C4-2B (cell line): Measurements from ENCODE around the gene GPHN.

Source experiments
- H3K27ac ChIP-seq: fragments of 450-650 bp; 2 replicates; pipeline ENCODE4 v1.5.1; 2017
- ZFX ChIP-seq: fragments of 450-650 bp; IDR thresholded peaks from 2 replicates; pipeline ENCODE4 v1.6.1; 2017
- TF ChIP-seq, protein P1 (sequence below): fragments of 450-650 bp; conservative IDR thresholded peaks from 2 replicates; pipeline ENCODE4 v1.5.1; 2017; ENCODE audit warnings: mild to moderate bottlenecking

GPHN gene

DNA sequence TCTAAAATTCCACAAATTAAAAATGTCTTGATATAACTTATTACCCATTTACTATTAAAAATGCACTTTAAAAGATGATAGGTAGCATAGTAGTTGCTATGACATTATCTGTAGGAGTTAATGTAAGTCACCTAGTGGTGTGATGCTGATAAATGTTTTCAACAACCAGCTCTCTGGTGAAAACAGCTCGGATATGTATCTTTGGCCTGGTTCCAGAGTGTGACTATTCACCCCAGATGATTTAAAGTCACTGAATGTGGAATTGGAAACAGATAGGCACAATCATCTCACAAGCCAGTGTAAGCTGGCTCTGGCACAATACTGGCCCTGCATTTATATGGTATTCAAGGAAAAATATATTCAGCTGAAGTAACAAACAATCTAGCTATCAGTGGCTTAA is 31.0 kb upstream of the GPHN start:
- H3K27ac ChIP-seq, result no peak overlapping the region
- no peak for TF ChIP-seq ZFX

DNA sequence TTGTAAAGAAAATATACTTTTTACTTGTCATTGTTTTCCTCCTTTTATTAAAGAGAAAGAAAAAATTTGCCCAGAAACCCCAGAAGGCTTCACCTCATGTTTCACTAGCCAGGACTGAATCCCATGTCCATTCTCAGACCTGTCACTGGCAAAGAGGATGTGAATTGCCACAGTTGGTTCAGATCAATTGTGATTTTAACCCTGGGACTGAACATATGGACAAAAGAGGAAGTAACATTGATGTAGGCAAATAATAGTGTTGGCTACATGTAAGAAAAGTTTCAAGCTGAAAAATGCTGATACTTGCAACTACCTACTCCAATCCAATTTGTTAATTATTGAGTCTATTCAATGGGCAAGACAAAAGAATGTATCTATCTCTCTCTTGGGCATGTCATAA is 30.4 kb upstream of the GPHN start:
- TF ChIP-seq, protein P1, sequence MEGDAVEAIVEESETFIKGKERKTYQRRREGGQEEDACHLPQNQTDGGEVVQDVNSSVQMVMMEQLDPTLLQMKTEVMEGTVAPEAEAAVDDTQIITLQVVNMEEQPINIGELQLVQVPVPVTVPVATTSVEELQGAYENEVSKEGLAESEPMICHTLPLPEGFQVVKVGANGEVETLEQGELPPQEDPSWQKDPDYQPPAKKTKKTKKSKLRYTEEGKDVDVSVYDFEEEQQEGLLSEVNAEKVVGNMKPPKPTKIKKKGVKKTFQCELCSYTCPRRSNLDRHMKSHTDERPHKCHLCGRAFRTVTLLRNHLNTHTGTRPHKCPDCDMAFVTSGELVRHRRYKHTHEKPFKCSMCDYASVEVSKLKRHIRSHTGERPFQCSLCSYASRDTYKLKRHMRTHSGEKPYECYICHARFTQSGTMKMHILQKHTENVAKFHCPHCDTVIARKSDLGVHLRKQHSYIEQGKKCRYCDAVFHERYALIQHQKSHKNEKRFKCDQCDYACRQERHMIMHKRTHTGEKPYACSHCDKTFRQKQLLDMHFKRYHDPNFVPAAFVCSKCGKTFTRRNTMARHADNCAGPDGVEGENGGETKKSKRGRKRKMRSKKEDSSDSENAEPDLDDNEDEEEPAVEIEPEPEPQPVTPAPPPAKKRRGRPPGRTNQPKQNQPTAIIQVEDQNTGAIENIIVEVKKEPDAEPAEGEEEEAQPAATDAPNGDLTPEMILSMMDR, result no peak
- TF ChIP-seq ZFX, result no peak
- no peak overlapping the region for H3K27ac ChIP-seq

DNA sequence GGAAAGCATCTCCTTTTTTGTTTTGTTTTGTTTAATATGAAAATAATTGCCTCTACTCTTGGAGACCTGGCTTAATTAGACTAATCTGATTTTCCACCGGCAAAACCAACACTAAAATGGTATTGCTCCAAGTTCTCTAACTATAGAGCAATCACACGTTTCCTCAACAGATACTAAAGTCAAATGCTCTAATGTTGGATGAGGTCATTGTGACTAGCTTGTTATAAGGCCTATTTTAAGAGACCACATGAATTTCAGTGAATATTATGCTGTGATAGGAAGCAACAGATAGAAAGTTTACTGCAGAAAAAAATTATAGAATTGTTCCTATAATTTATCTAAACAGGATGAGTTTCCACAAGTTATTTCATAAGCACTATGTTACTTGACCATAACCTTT is 25.1 kb upstream of the GPHN start:
- H3K27ac ChIP-seq, result no peak overlapping the region
- TF ChIP-seq ZFX, result no peak
- TF ChIP-seq, protein P1, result no peak

DNA sequence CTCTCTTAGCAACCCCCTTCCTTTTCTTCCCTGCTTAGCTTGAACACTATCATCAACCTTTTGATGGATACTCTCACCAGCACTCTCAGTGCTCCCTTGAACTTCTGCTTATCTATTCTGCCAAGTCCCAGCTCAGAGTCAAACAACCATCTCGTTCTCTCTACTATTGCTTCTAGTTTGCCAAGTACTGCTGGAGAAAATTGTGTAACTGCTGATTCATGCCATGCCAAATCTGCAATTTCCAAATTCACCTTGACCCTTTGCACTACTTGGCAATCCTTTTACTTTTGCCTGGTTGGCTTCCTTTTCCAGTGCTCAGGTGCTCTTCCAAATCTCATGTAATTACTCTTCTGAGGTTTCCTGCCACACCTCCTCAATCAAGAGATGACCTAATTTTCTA is 24.6 kb upstream of the GPHN start:
- H3K27ac ChIP-seq, result no peak overlapping the region
- TF ChIP-seq, protein P1, result no peak
- no peak for TF ChIP-seq ZFX

DNA sequence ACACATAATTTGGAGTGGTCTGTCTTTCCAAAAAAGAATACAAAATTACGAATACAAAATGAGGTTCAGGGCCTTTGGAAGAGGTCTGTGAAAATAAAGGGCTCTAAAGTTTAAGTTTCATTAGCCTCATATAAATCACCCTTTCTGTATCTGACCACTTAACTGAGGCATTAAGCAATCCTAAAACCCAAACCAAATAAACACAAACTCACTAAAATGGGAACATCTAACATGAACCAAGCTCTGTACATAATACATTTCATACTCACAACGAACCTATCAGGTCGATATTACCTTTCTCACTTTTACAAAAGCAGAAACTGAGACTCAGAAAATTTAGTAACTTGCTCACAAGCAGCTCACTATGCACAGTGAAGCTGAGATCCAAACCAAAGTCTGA is 22.9 kb upstream of the GPHN start:
- no peak overlapping the region for H3K27ac ChIP-seq
- TF ChIP-seq ZFX, result no peak
- TF ChIP-seq, protein P1, result no peak

DNA sequence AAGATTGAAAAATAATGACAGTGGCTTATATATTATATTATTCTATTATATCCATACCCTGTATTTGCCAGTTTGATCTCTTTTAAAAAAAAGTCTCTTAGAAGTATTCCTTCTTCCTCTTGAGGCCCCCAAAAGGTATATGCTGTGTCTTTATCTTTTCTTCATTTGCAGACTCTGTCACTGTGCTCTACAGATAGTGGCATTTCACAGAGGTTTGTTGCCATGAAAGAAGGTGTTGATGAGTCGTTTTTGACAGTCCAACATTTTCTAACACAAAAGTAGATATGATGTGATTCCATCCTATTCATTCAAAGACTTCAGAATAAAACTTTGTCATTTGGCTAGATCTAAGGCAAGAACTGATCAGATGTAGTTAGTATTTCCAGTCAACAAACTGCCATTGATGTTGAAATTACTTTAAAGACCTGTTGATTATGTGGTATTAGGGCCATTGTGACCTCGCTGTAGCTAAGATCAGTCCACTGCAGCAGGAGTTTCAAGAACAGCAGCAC is 22.0 kb upstream of the GPHN start, which contains the start of gene CCDC196:
Gene CCDC196 (plus strand): TSS at position 462 of the 512 bp plus-strand sequence. CDS start 132 bp downstream, outside the sequence.
- no peak within 1 kb of the TSS for H3K27ac ChIP-seq
- TF ChIP-seq, protein P1, result no peak
- TF ChIP-seq ZFX, result no peak

DNA sequence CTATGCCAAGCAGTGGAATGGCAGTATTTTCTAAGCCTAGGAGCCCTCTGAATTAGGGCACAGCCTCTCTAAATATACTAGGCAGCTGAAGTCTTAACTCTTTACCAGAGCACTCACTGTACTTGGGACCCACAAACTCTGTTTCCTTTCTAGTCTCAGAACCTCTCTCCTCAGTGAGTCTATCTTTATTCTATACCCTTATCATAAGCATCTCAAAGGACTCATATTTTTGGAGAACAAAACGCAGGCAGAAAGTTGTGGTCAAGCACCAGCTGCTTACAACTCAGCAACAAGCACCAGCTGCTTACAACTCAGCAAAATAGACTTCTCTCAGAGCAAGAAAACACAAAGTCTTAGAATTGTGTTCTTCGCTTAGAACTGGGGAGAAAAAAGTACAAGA is 20.8 kb upstream of the GPHN start:
- no peak overlapping the region for H3K27ac ChIP-seq
- no peak for TF ChIP-seq ZFX
- TF ChIP-seq, protein P1, result no peak
